ENCODE measurements around the gene GSE1. TPM values are rescaled to one million over a fixed set of nuclear protein-coding genes. Genes with fewer than 3 reads are reported as not detected.

The GSE1 gene
- polyA plus RNA-seq, 1 donor, result 94.9 TPM

DNA sequence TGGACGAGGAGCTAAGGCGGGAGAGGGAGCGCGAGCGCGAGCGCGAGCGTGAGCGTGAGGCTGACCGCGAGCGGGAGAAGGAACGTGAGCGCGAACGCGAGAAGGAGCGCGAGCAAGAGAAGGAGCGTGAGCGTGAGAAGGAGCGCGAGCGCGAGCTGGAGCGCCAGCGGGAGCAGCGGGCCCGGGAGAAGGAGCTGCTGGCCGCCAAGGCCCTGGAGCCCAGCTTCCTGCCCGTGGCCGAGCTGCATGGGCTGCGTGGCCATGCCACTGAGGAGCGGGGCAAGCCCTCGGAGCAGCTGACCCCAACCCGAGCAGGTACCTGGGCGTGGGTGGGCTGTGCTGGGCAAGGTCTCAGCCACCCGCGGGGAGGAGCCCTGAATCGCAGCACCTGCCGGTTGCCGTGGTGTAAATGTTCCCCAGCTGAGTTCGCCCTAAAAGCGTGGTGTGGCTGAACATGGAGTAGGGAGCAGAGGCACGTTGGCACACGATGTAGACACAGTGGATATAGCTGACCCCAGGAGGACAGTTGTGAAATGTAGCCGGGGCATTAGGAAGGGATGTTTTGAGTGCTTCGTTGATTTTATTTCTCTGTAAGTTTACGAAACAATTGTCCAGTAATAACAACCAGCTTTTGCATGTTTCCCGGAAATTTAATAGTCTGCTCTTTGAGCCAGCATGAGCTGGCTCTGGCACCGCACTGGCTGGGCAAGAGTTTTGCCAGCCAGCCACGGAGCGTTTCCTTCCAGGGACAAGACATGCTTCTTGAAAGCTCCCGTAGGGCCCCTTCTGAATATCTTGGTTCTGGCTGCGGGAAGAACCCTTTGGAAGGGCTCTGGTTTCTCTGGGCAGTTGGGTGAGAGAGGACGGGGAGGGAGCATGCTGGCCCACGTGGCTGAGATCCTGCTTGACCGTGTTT, 43.5 kb downstream of the GSE1 start:
- Histone ChIP-seq H3K9me3 (ENCODE audit: control insufficient read depth, low read depth, low read length) (no peaks in the 10 kb centered on the region), H3K4me3 (ENCODE audit: low read length) (no peak overlapping the region), H3K27ac (ENCODE audit: low read length) (no peak overlapping the region), H3K4me1 (ENCODE audit: control insufficient read depth, insufficient read depth, low read length) (peaks cover 11% of the 10 kb centered on the region), H3K36me3 (ENCODE audit: control insufficient read depth, insufficient read depth, low read length) (peaks cover 83% of the 10 kb centered on the region), H3K27me3 (ENCODE audit: control insufficient read depth, insufficient read depth, low read length) (no peaks in the 10 kb centered on the region)
- WGBS (ENCODE audit: insufficient coverage, low lambda C conversion rate), result 60% methylated on average over 1 of the region's 59 CpGs
- DNase-seq, result no peak

DNA sequence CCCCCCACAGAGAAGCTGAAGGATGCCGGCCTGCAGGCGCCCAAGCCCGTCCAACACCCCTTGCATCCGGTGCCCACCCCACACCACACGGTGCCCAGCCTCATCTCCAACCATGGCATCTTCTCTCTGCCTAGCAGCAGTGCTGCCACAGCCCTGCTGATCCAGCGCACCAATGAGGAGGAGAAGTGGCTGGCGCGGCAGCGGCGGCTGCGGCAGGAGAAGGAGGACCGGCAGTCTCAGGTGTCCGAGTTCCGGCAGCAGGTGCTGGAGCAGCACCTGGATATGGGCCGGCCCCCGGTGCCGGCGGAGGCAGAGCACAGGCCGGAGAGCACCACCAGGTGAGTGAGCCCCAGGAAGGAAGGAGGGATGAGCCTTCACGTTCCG, 44.1 kb downstream of the GSE1 start:
- Histone ChIP-seq H3K27me3 (ENCODE audit: control insufficient read depth, insufficient read depth, low read length) (no peaks in the 10 kb centered on the region), H3K27ac (ENCODE audit: low read length) (no peak overlapping the region), H3K4me1 (ENCODE audit: control insufficient read depth, insufficient read depth, low read length) (peaks cover 5% of the 10 kb centered on the region), H3K36me3 (ENCODE audit: control insufficient read depth, insufficient read depth, low read length) (peaks cover 85% of the 10 kb centered on the region), H3K4me3 (ENCODE audit: low read length) (no peak overlapping the region), H3K9me3 (ENCODE audit: control insufficient read depth, low read depth, low read length) (no peaks in the 10 kb centered on the region)
- WGBS (ENCODE audit: insufficient coverage, low lambda C conversion rate), result no CpG with 5 or more reads among the region's 21 CpGs
- no peak for DNase-seq

DNA sequence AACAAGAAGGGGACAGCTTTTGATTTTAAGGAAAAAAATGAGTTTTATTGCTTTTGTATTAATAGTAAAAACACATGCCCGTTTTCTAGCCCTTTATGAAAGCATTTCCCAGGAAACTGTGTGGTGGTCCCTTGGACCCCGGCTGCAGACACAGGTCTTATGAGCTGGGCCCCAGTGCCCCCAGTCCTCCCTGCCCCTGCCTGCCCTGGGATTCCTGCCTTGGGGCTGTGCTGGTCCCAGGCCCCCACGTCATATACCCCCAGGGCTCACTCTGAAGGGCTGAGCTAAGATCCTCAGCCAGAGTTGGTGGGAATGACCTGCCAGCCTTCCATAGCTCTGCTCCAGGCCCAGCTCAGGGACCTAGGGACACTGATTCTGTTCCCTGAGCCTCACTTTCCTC, 44.9 kb downstream of the GSE1 start:
- H3K4me1 ChIP-seq (ENCODE audit: control insufficient read depth, insufficient read depth, low read length), result peaks cover 2% of the 10 kb centered on the region
- no peak overlapping the region for H3K27ac ChIP-seq (ENCODE audit: low read length)
- DNase-seq, result no peak
- no peaks in the 10 kb centered on the region for H3K27me3 ChIP-seq (ENCODE audit: control insufficient read depth, insufficient read depth, low read length)
- H3K9me3 ChIP-seq (ENCODE audit: control insufficient read depth, low read depth, low read length), result no peaks in the 10 kb centered on the region
- no peak overlapping the region for H3K4me3 ChIP-seq (ENCODE audit: low read length)
- WGBS (ENCODE audit: insufficient coverage, low lambda C conversion rate), result no CpG with 5 or more reads among the region's 3 CpGs
- peaks cover 90% of the 10 kb centered on the region for H3K36me3 ChIP-seq (ENCODE audit: control insufficient read depth, insufficient read depth, low read length)

DNA sequence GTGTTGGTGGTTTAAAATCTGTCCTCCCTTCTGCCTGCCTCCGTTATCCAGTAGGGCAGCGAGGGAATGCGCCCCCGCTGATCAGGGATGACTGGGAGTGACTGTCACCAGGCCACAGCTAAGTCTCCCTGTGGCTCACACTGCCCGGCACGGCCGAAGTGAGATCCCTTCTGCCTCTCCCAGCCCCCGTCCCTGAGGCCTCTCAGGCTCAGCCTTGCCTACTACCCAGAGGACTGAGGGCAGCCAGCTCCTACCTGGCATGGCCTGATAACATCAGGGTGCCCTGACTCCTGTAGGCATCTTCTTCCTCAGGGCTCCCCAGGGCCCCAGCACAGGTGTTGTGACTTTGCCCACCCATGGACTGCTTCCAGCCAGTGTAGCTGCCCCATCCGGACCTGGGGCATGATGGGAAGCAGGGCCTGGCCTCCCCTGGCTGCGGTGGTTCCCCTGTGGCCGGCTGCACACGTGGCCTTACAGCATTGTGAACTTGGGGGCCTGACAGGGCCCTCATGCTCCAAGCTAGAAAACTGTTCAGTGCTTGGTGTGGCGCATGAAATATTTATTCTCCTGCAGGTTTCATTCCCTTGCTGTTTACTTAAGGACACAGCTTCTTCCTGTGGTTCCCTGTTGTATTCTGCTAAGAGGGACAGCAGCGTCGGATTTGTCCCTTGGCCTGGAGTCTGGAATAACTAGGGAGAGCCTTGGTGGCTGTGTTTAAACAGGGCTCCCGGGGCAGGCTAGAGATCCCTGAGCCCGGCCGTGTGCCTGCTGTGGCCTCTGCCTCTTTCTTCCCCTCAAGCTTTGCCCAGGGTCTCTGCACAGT, 45.6 kb downstream of the GSE1 start:
- H3K27me3 ChIP-seq (ENCODE audit: control insufficient read depth, insufficient read depth, low read length), result no peaks in the 10 kb centered on the region
- no peaks in the 10 kb centered on the region for H3K9me3 ChIP-seq (ENCODE audit: control insufficient read depth, low read depth, low read length)
- H3K4me3 ChIP-seq (ENCODE audit: low read length), result no peak overlapping the region
- H3K36me3 ChIP-seq (ENCODE audit: control insufficient read depth, insufficient read depth, low read length), result peaks cover 93% of the 10 kb centered on the region
- H3K27ac ChIP-seq (ENCODE audit: low read length), result no peak overlapping the region
- H3K4me1 ChIP-seq (ENCODE audit: control insufficient read depth, insufficient read depth, low read length), result peaks cover 2% of the 10 kb centered on the region
- DNase-seq, result no peak
- WGBS (ENCODE audit: insufficient coverage, low lambda C conversion rate), result no CpG with 5 or more reads among the region's 18 CpGs

DNA sequence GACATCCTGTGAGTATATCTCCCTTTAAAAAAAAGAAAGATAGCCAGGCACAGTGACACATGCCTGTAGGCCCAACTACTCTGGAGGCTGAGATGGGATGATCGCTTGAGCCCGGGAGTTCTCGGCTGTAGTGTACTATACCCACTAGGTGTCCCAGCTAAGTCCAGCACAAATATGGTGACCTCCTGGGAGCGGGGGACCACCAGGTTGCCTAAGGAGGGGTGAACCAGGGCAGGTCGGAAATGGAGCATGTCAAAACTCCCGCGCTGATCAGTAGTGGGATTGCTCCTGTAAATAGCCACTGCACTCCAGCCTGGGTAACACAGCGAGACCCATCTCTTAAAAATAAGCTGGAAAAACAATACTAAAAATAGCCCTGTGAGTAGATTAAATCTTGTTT, 46.2 kb downstream of the GSE1 start:
- H3K9me3 ChIP-seq (ENCODE audit: control insufficient read depth, low read depth, low read length), result no peaks in the 10 kb centered on the region
- no CpG with 5 or more reads among the region's 8 CpGs for WGBS (ENCODE audit: insufficient coverage, low lambda C conversion rate)
- no peak for DNase-seq
- peaks cover 93% of the 10 kb centered on the region for H3K36me3 ChIP-seq (ENCODE audit: control insufficient read depth, insufficient read depth, low read length)
- no peak overlapping the region for H3K27ac ChIP-seq (ENCODE audit: low read length)
- H3K4me3 ChIP-seq (ENCODE audit: low read length), result no peak overlapping the region
- H3K27me3 ChIP-seq (ENCODE audit: control insufficient read depth, insufficient read depth, low read length), result no peaks in the 10 kb centered on the region
- H3K4me1 ChIP-seq (ENCODE audit: control insufficient read depth, insufficient read depth, low read length), result peaks cover 2% of the 10 kb centered on the region

DNA sequence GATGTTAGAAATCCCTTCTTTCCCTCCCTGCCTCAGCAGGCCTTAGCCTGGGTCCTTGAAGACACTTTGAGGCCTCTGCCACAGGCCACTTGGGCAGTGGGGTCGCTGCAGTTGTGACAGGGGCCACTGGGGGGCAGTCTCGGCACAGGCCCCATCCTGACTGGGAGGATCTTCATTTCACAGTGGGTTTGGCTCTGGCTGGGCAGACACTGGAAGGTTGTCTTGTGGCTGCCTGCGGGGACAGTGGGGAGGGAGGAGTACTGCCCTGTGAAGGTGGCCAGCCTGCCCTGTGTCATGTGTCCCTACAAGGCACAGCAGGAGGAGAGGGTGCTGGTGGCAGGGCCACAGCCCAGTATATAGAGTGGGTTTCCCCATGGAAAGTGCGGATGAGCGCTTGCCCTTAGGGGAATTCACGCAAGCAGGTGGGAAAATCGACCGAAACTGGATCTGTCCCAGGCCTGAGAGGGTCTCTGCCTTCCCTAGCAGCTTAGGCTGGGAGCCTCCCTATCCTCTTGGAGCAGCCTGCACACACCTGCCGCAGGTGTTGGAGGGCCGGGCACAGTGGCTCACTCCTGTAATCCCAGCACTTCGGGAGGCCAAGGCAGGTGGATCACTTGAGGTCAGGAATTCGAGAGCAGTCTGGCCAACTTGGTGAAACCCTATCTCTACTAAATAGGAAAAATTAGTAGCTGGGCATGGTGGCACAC, 46.8 kb downstream of the GSE1 start:
- peaks cover 93% of the 10 kb centered on the region for H3K36me3 ChIP-seq (ENCODE audit: control insufficient read depth, insufficient read depth, low read length)
- no CpG with 5 or more reads among the region's 12 CpGs for WGBS (ENCODE audit: insufficient coverage, low lambda C conversion rate)

DNA sequence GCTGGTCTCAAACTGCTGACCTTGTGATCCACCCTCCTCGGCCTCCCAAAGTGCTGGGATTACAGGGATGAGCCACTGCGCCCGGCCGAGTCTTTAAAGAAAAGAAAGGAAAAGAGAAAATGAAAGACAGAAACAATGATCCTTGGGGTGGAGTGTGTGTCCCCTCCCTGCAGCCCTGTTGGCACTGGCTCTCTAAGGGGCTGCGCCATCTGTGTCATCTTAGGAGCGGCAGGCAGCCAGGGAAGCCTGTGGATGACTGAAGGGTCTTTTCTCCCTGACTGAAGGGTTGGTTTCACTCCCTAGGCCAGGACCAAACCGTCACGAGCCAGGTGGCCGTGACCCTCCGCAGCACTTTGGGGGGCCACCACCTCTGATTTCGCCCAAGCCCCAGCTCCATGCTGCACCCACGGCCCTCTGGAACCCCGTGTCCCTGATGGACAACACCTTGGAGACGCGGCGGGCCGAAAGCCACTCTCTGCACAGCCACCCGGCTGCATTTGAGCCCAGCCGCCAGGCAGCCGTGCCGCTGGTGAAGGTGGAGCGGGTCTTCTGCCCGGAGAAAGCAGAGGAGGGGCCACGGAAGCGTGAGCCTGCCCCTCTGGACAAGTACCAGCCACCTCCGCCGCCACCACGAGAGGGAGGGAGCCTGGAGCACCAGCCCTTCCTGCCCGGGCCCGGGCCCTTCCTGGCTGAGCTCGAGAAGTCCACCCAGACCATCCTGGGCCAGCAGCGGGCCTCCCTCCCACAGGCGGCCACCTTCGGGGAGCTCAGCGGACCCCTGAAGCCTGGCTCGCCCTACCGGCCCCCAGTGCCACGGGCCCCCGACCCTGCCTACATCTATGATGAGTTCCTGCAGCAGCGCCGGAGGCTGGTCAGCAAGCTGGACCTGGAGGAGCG, 48.0 kb downstream of the GSE1 start:
- H3K4me3 ChIP-seq (ENCODE audit: low read length), result no peak overlapping the region
- no peak for DNase-seq
- no peak overlapping the region for H3K27ac ChIP-seq (ENCODE audit: low read length)
- H3K4me1 ChIP-seq (ENCODE audit: control insufficient read depth, insufficient read depth, low read length), result peaks cover 2% of the 10 kb centered on the region
- H3K27me3 ChIP-seq (ENCODE audit: control insufficient read depth, insufficient read depth, low read length), result no peaks in the 10 kb centered on the region
- peaks cover 93% of the 10 kb centered on the region for H3K36me3 ChIP-seq (ENCODE audit: control insufficient read depth, insufficient read depth, low read length)
- no CpG with 5 or more reads among the region's 42 CpGs for WGBS (ENCODE audit: insufficient coverage, low lambda C conversion rate)
- H3K9me3 ChIP-seq (ENCODE audit: control insufficient read depth, low read depth, low read length), result no peaks in the 10 kb centered on the region

More for the DNA sequence above, 46.8 kb downstream of the GSE1 start:
- peak in 1 of 2 donors; percentile 43 for DNase-seq
- H3K4me1 ChIP-seq (ENCODE audit: control insufficient read depth, insufficient read depth, low read length), result peaks cover 2% of the 10 kb centered on the region
- no peaks in the 10 kb centered on the region for H3K9me3 ChIP-seq (ENCODE audit: control insufficient read depth, low read depth, low read length)
- no peak overlapping the region for H3K4me3 ChIP-seq (ENCODE audit: low read length)
- H3K27me3 ChIP-seq (ENCODE audit: control insufficient read depth, insufficient read depth, low read length), result no peaks in the 10 kb centered on the region
- H3K27ac ChIP-seq (ENCODE audit: low read length), result no peak overlapping the region

DNA sequence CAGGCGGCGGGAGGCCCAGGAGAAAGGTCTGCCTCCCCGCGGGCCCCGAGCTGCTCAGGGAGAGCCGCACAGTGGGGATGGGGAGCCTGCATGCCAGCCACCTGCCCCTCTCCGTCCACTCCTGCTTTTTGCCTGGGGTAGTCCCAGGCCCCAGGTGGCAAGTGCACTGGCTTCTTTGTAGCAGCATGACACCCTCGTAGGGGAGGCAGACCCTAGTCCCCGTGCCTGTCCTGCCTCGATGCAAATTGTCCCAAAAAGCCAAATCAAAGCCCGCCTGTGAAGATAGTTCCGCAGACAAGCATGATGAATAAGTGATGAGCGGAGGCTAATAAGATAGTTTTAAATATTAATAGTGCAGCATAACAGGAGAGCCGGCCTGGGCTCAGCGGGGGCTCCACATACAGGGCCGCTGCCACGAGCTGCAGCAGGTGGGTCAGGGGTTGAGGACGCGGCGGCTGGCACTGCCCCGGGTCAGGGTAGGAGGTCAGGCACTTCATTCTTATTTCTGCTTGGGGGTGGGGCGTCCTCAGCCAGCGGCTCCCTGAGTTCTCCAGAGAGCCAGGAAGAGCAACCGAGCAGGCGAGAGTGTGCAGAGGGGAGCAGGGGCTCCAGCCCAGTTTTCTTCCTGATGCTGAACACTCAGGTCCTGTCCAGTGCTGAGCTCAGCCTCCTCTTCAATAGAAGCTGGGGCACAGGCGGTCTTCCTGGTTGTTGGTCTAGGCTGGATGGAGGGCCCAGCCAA, 48.8 kb downstream of the GSE1 start:
- Histone ChIP-seq H3K36me3 (ENCODE audit: control insufficient read depth, insufficient read depth, low read length) (peaks cover 93% of the 10 kb centered on the region), H3K4me3 (ENCODE audit: low read length) (no peak overlapping the region), H3K9me3 (ENCODE audit: control insufficient read depth, low read depth, low read length) (no peaks in the 10 kb centered on the region), H3K27ac (ENCODE audit: low read length) (no peak overlapping the region), H3K27me3 (ENCODE audit: control insufficient read depth, insufficient read depth, low read length) (no peaks in the 10 kb centered on the region), H3K4me1 (ENCODE audit: control insufficient read depth, insufficient read depth, low read length) (peaks cover 2% of the 10 kb centered on the region)
- WGBS (ENCODE audit: insufficient coverage, low lambda C conversion rate), result 80% methylated on average over 1 of the region's 26 CpGs
- no peak for DNase-seq

DNA sequence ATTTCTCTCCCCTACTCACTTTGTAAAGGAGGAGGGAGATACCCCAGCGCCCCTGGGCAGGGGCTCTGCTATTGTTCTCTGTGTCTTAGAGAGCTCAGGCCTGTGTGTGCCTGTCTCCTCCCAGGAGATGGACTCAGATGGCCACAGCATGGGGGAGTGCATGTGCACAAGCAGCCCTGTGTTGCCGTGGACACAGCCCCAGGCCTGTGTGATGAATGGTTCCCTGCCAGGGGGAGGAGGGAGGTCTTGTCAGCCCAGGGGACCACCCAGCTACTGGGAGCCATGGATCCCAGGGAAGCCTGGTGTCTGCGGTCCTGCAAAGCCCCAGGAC, 49.3 kb downstream of the GSE1 start:
- Histone ChIP-seq H3K36me3 (ENCODE audit: control insufficient read depth, insufficient read depth, low read length) (peaks cover 93% of the 10 kb centered on the region), H3K4me3 (ENCODE audit: low read length) (no peak overlapping the region), H3K9me3 (ENCODE audit: control insufficient read depth, low read depth, low read length) (no peaks in the 10 kb centered on the region), H3K27ac (ENCODE audit: low read length) (no peak overlapping the region), H3K27me3 (ENCODE audit: control insufficient read depth, insufficient read depth, low read length) (no peaks in the 10 kb centered on the region), H3K4me1 (ENCODE audit: control insufficient read depth, insufficient read depth, low read length) (peaks cover 2% of the 10 kb centered on the region)
- WGBS (ENCODE audit: insufficient coverage, low lambda C conversion rate), result no CpG with 5 or more reads among the region's 3 CpGs
- DNase-seq, result no peak
